ENCODE results near the gene TBATA. TPM values are rescaled to one million over a fixed set of nuclear protein-coding genes. Genes with fewer than 3 reads are reported as not detected.

The TBATA gene
- total and polyA plus RNA-seq, 10 donors = 0.45 to 2.9 (median 0.63) TPM; not detected in 2

DNA sequence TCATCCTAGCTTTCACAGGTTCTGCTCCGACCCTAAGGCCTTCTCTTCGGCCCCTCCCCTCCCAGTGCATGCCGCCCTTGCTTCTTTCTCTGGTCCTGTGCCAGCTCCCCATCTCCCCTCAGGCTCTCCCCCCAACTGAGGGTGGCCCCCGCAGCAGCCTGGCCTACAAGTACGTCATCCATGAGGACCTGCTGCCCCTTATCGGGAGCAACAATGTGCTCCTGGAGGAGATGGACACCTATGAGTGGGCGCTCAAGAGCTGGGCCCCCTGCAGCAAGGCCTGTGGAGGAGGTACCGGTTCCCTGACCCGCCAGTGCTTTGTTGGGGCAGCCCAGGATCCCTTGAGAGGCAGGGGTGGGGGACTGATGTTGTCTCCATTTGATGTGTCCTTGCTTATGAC lies 33.8 kb downstream of the TBATA start:
- peak; percentile 56 for DNase-seq
- Histone ChIP-seq H3K4me3 (no peak overlapping the region), H3K27ac (no peak overlapping the region), H3K4me1 (no peaks in the 10 kb centered on the region), H3K27me3 (replicated peaks in 1 of 7) (no peaks in the 10 kb centered on the region), H3K9me3 (no peaks in the 10 kb centered on the region), H3K36me3 (no peaks in the 10 kb centered on the region)
- TF ChIP-seq POLR2A (IDR thresholded peaks at IDR 0.05) = no peak
- TF ChIP-seq POLR2AphosphoS5 (IDR thresholded peaks at IDR 0.05) = no peak
- TF ChIP-seq CTCF (IDR thresholded peaks at IDR 0.05 in 8 of 11, conservative IDR thresholded peaks at IDR 0.05 in 3 of 11) = no peak
- WGBS, 5 donors = 93 to 96% (median 94%) methylated on average over 5 to 9 of the region's 9 CpGs
- intact Hi-C loops (cut with DNase I; ENCODE audit: low total_unique reads) = no loop called here

DNA sequence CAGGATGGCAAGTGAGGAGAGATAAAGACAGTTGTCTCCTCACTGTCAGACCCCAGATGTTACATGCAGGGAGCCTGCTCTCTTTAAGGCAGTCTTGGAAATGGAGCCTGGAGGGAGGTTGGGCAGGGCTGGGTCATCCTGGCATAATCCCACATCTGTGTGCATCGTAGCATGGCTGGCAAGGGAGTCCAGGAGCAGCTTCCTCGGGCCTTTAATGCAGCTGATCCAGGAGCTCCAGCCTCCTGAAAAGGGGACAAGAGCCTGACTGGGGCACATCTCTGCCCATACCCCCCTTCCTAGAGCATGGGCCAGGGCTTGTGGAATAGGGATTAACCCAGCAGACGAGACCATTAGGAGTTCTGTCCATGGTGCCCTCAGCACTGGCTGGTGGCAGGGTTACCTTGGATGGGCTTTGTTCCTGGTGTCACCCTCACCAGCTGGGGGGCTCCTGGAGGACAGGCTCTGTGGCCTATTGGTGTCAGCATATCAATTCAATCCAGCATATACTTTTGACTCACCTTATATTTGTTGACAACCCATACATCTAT lies 34.9 kb downstream of the TBATA start:
- DNase-seq = peak; percentile 30
- 52 to 87% (median 63%) methylated on average over 3 of the region's 3 CpGs for WGBS, 5 donors

GRCh38 chr10:70749756-70750155 lies 35.4 kb downstream of the TBATA start:
- TF ChIP-seq POLR2AphosphoS5 (IDR thresholded peaks at IDR 0.05) (no peak), POLR2A (IDR thresholded peaks at IDR 0.05) (no peak), CTCF (IDR thresholded peaks at IDR 0.05 in 8 of 11, conservative IDR thresholded peaks at IDR 0.05 in 3 of 11) (no peak)
- H3K36me3 ChIP-seq = no peaks in the 10 kb centered on the region
- H3K4me1 ChIP-seq = no peaks in the 10 kb centered on the region
- no peaks in the 10 kb centered on the region for H3K27me3 ChIP-seq (replicated peaks in 1 of 7)
- no peak overlapping the region for H3K27ac ChIP-seq
- peak; percentile 50 for DNase-seq
- H3K9me3 ChIP-seq = no peaks in the 10 kb centered on the region
- WGBS, 5 donors = 93 to 96% (median 95%) methylated on average over 9 to 10 of the region's 10 CpGs
- H3K4me3 ChIP-seq = no peak overlapping the region
- intact Hi-C loops (cut with DNase I; ENCODE audit: low total_unique reads) = no loop called here

More for the DNA sequence above, 34.9 kb downstream of the TBATA start:
- no peaks in the 10 kb centered on the region for H3K9me3 ChIP-seq
- no peaks in the 10 kb centered on the region for H3K36me3 ChIP-seq
- intact Hi-C loops (cut with DNase I; ENCODE audit: low total_unique reads) = no loop called here
- no peaks in the 10 kb centered on the region for H3K4me1 ChIP-seq
- no peak for TF ChIP-seq POLR2A (IDR thresholded peaks at IDR 0.05)
- TF ChIP-seq POLR2AphosphoS5 (IDR thresholded peaks at IDR 0.05) = no peak
- no peak for TF ChIP-seq CTCF (IDR thresholded peaks at IDR 0.05 in 8 of 11, conservative IDR thresholded peaks at IDR 0.05 in 3 of 11)
- no peak overlapping the region for H3K4me3 ChIP-seq
- no peaks in the 10 kb centered on the region for H3K27me3 ChIP-seq (replicated peaks in 1 of 7)
- H3K27ac ChIP-seq = no peak overlapping the region

DNA sequence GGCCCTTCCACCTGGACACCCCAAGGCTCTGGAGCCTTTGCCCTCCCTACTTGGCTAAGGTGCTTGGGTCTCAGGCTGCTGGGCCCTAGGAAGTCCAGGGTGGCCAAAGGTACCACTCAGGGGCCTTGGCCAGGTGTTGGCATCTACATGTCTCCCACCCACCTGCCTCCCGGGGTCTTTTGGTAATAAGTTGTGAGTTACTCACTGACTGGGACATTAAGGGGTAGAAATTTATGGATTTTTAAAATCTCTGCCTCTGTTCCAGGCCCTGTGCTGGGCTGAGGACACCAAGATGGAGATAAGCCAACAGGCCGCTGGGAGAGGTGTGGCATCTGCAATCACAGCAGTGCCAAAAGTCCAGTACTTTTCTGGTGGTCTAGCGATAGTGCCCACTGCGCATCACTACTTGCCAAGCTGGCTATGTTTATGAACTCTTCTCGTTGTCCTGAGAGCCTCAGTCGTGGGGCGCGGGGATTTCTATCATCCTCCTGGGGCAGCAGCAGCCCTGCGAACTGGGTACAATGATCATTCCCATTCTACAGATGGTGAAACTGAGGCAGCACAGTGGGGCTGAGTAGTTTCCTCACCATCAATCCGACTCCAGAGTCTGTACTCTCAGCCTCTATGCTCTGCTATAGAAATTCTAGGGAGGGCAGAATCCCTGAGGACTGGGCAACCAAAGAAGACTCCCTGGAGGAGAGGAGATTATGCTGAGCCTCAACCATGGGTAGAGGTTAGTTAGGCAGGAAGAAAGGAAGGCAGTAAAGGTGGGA lies 36.2 kb downstream of the TBATA start:
- DNase-seq = peak; percentile 67
- H3K4me3 ChIP-seq = no peak overlapping the region
- H3K27me3 ChIP-seq (replicated peaks in 1 of 7) = no peaks in the 10 kb centered on the region
- WGBS, 5 donors = 88 to 94% (median 93%) methylated on average over 10 of the region's 10 CpGs
- intact Hi-C loops (cut with DNase I; ENCODE audit: low total_unique reads) = no loop called here
- H3K27ac ChIP-seq = no peak overlapping the region
- no peaks in the 10 kb centered on the region for H3K36me3 ChIP-seq
- H3K4me1 ChIP-seq = no peaks in the 10 kb centered on the region
- no peaks in the 10 kb centered on the region for H3K9me3 ChIP-seq
- no peak for TF ChIP-seq POLR2A (IDR thresholded peaks at IDR 0.05)
- TF ChIP-seq CTCF (IDR thresholded peaks at IDR 0.05 in 8 of 11, conservative IDR thresholded peaks at IDR 0.05 in 3 of 11) = no peak
- TF ChIP-seq POLR2AphosphoS5 (IDR thresholded peaks at IDR 0.05) = no peak

Measured in spleen (tissue), 11 donors.